ENCODE results near the gene CCND3. TPM values are rescaled to one million over a fixed set of nuclear protein-coding genes. Genes with fewer than 3 reads are reported as not detected.

Gene CCND3
- 10 to 100 TPM; 34.0 to 83.0 (median 48.4) TPM for polyA plus RNA-seq
- long read RNA-seq, donor 1, transcript CCND3-203 (5 exons, 2,085 nt): major isoform, 15 of 39 reads
- long read RNA-seq, donor 1, partial matches to known transcripts: 19 of 39 reads
- long read RNA-seq, donor 1, other reads (novel, unspliced or antisense): 0 of 39 reads
- long read RNA-seq, donor 2, transcript CCND3-203 (5 exons, 2,085 nt): major isoform, 17 of 18 reads
- long read RNA-seq, donor 2, partial matches to known transcripts: 0 of 18 reads
- long read RNA-seq, donor 2, other reads (novel, unspliced or antisense): 0 of 18 reads
- long read RNA-seq, donor 3, transcript CCND3-203 (5 exons, 2,085 nt): major isoform, 21 of 46 reads
- long read RNA-seq, donor 3, partial matches to known transcripts: 22 of 46 reads
- long read RNA-seq, donor 3, other reads (novel, unspliced or antisense): 0 of 46 reads
- long read RNA-seq, donor 4, partial matches to known transcripts: 0 of 1 reads
- long read RNA-seq, donor 4, other reads (novel, unspliced or antisense): 0 of 1 reads
- long read RNA-seq, donor 5, transcript CCND3-203 (5 exons, 2,085 nt): major isoform, 5 of 12 reads
- long read RNA-seq, donor 5, partial matches to known transcripts: 7 of 12 reads
- long read RNA-seq, donor 5, other reads (novel, unspliced or antisense): 0 of 12 reads
- long read RNA-seq, donor 6, transcript CCND3-203 (5 exons, 2,085 nt): major isoform, 21 of 32 reads
- long read RNA-seq, donor 6, partial matches to known transcripts: 6 of 32 reads
- long read RNA-seq, donor 6, other reads (novel, unspliced or antisense): 0 of 32 reads
- long read RNA-seq, donor 7, transcript CCND3-203 (5 exons, 2,085 nt): major isoform, 16 of 18 reads
- long read RNA-seq, donor 7, partial matches to known transcripts: 0 of 18 reads
- long read RNA-seq, donor 7, other reads (novel, unspliced or antisense): 0 of 18 reads
- long read RNA-seq, donor 8, partial matches to known transcripts: 0 of 2 reads
- long read RNA-seq, donor 8, other reads (novel, unspliced or antisense): 0 of 2 reads
- long read RNA-seq, donor 9, partial matches to known transcripts: 0 of 6 reads
- long read RNA-seq, donor 9, other reads (novel, unspliced or antisense): 0 of 6 reads
- long read RNA-seq, donor 10, transcript CCND3-203 (5 exons, 2,085 nt): major isoform, 19 of 19 reads
- long read RNA-seq, donor 10, partial matches to known transcripts: 0 of 19 reads
- long read RNA-seq, donor 10, other reads (novel, unspliced or antisense): 0 of 19 reads

DNA sequence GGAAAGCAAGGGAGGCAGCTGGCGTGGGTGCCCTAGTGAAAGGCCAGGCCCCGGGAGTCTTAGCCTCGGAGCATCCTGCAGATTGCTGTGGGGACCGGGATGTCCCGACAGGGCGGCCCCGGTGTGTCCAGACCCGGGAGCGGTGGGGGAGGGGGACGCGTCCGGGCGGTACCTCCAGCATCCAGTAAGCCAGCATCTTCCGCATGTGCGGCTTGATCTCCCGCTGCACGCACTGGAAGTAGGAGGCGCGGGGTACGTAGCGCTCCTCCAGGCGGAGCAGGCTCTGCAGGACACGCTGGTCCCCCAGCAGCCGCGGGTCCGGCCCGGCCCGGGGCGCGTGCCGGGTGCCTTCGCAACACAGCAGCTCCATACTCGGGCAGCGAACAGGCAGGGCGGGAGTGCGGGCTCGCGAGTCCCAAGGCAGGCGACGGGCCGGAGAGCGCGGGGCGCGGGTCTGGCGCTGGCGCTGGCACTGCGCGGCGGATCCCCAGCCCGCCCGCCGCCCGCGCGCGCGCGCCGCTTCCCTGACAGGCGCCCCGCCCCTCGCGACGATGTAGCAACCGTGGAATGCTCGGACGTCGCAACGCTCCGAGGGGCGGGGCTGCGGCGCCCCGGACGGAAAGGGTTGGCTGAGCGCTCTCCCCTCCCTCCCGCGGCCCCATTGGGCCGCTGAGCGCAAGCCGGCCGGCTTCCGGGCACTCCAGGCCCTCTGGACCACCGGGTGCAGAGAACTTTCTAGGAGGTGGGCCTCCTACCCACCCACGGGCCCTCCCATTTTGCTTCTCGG lies at the start of gene CCND3:
TSS of gene CCND3 (minus strand) at position 529 of the 787 bp plus-strand sequence. CDS start at position 370, 159 bp downstream.
- DNase-seq (peak; percentile 92 to 95), FAIRE-seq (no peak)
- no peaks in the 10 kb centered on the region for H3K27me3 ChIP-seq (ENCODE audit: control insufficient read depth in 3 of 3, insufficient read depth in 3 of 3, low read length in 3 of 3)
- H3K4me1 ChIP-seq (ENCODE audit: control insufficient read depth in 3 of 3, insufficient read depth in 2 of 3, low read depth in 1 of 3, low read length in 2 of 3): peaks cover 7 to 48% (median 27%) of the 10 kb centered on the region in 3 donors
- H3K36me3 ChIP-seq (ENCODE audit: control insufficient read depth in 3 of 3, insufficient read depth in 2 of 3, low read depth in 1 of 3, low read length in 3 of 3): peaks cover 0 to 27% (median 2%) of the 10 kb centered on the region in 3 donors
- WGBS, 3 donors: 0 to 1% (median 0%) methylated on average over 69 to 87 of the region's 87 CpGs
- peak within 1 kb of the TSS; percentile 81 to 90 (median 88) for H3K27ac ChIP-seq (ENCODE audit: low read depth in 1 of 3, low read length in 2 of 3)
- H3K9me3 ChIP-seq (ENCODE audit: control insufficient read depth in 2 of 2, insufficient read depth in 1 of 2, low read depth in 1 of 2, low read length in 1 of 2): no peaks in the 10 kb centered on the region
- H3K4me3 ChIP-seq (ENCODE audit: low read depth in 1 of 3, low read length in 3 of 3): peak within 1 kb of the TSS; percentile 66 to 82 (median 76)

- no peaks in the 10 kb centered on the region for H3K36me3 ChIP-seq (ENCODE audit: control insufficient read depth in 3 of 3, insufficient read depth in 2 of 3, low read depth in 1 of 3, low read length in 3 of 3)
- DNase-seq (no peak), FAIRE-seq (no peak)
- H3K27me3 ChIP-seq (ENCODE audit: control insufficient read depth in 3 of 3, insufficient read depth in 3 of 3, low read length in 3 of 3): no peaks in the 10 kb centered on the region
- H3K27ac ChIP-seq (ENCODE audit: low read depth in 1 of 3, low read length in 2 of 3): no peak overlapping the region
- no peaks in the 10 kb centered on the region for H3K4me1 ChIP-seq (ENCODE audit: control insufficient read depth in 3 of 3, insufficient read depth in 2 of 3, low read depth in 1 of 3, low read length in 2 of 3)
- 92 to 97% (median 97%) methylated on average over 2 of the region's 2 CpGs for WGBS, 3 donors
- H3K9me3 ChIP-seq (ENCODE audit: control insufficient read depth in 2 of 2, insufficient read depth in 1 of 2, low read depth in 1 of 2, low read length in 1 of 2): no peaks in the 10 kb centered on the region
- no peak overlapping the region for H3K4me3 ChIP-seq (ENCODE audit: low read depth in 1 of 3, low read length in 3 of 3)
Observed at GRCh38 chr6:41986339-41986738, 44.7 kb upstream of the CCND3 start.

GRCh38 chr6:41984623-41985022 lies 43.0 kb upstream of the CCND3 start:
- Histone ChIP-seq H3K36me3 (ENCODE audit: control insufficient read depth in 3 of 3, insufficient read depth in 2 of 3, low read depth in 1 of 3, low read length in 3 of 3) (no peaks in the 10 kb centered on the region), H3K9me3 (ENCODE audit: control insufficient read depth in 2 of 2, insufficient read depth in 1 of 2, low read depth in 1 of 2, low read length in 1 of 2) (no peaks in the 10 kb centered on the region), H3K4me1 (ENCODE audit: control insufficient read depth in 3 of 3, insufficient read depth in 2 of 3, low read depth in 1 of 3, low read length in 2 of 3) (no peaks in the 10 kb centered on the region), H3K4me3 (ENCODE audit: low read depth in 1 of 3, low read length in 3 of 3) (no peak overlapping the region), H3K27me3 (ENCODE audit: control insufficient read depth in 3 of 3, insufficient read depth in 3 of 3, low read length in 3 of 3) (no peaks in the 10 kb centered on the region), H3K27ac (ENCODE audit: low read depth in 1 of 3, low read length in 2 of 3) (no peak overlapping the region)
- FAIRE-seq (peak; percentile 5), DNase-seq (peak; percentile 32 to 43)
- 21 to 48% (median 36%) methylated on average over 4 of the region's 4 CpGs for WGBS, 3 donors

GRCh38 chr6:41976794-41977484 lies 35.3 kb upstream of the CCND3 start:
- WGBS, 3 donors: 63 to 69% (median 63%) methylated on average over 9 of the region's 9 CpGs
- no peaks in the 10 kb centered on the region for H3K36me3 ChIP-seq (ENCODE audit: control insufficient read depth in 3 of 3, insufficient read depth in 2 of 3, low read depth in 1 of 3, low read length in 3 of 3)
- DNase-seq: no peak
- no peak overlapping the region for H3K4me3 ChIP-seq (ENCODE audit: low read depth in 1 of 3, low read length in 3 of 3)
- H3K9me3 ChIP-seq (ENCODE audit: control insufficient read depth in 2 of 2, insufficient read depth in 1 of 2, low read depth in 1 of 2, low read length in 1 of 2): no peaks in the 10 kb centered on the region
- FAIRE-seq: no peak
- H3K4me1 ChIP-seq (ENCODE audit: control insufficient read depth in 3 of 3, insufficient read depth in 2 of 3, low read depth in 1 of 3, low read length in 2 of 3): no peaks in the 10 kb centered on the region
- no peak overlapping the region for H3K27ac ChIP-seq (ENCODE audit: low read depth in 1 of 3, low read length in 2 of 3)
- H3K27me3 ChIP-seq (ENCODE audit: control insufficient read depth in 3 of 3, insufficient read depth in 3 of 3, low read length in 3 of 3): no peaks in the 10 kb centered on the region

- 78 to 83% (median 81%) methylated on average over 4 of the region's 4 CpGs for WGBS, 3 donors
- no peak overlapping the region for H3K27ac ChIP-seq (ENCODE audit: low read depth in 1 of 3, low read length in 2 of 3)
- no peak for DNase-seq
- no peaks in the 10 kb centered on the region for H3K4me1 ChIP-seq (ENCODE audit: control insufficient read depth in 3 of 3, insufficient read depth in 2 of 3, low read depth in 1 of 3, low read length in 2 of 3)
- H3K9me3 ChIP-seq (ENCODE audit: control insufficient read depth in 2 of 2, insufficient read depth in 1 of 2, low read depth in 1 of 2, low read length in 1 of 2): no peaks in the 10 kb centered on the region
- H3K36me3 ChIP-seq (ENCODE audit: control insufficient read depth in 3 of 3, insufficient read depth in 2 of 3, low read depth in 1 of 3, low read length in 3 of 3): no peaks in the 10 kb centered on the region
- no peak overlapping the region for H3K4me3 ChIP-seq (ENCODE audit: low read depth in 1 of 3, low read length in 3 of 3)
- FAIRE-seq: no peak
- no peaks in the 10 kb centered on the region for H3K27me3 ChIP-seq (ENCODE audit: control insufficient read depth in 3 of 3, insufficient read depth in 3 of 3, low read length in 3 of 3)
Observed at GRCh38 chr6:41975276-41975675, 33.7 kb upstream of the CCND3 start.

DNA sequence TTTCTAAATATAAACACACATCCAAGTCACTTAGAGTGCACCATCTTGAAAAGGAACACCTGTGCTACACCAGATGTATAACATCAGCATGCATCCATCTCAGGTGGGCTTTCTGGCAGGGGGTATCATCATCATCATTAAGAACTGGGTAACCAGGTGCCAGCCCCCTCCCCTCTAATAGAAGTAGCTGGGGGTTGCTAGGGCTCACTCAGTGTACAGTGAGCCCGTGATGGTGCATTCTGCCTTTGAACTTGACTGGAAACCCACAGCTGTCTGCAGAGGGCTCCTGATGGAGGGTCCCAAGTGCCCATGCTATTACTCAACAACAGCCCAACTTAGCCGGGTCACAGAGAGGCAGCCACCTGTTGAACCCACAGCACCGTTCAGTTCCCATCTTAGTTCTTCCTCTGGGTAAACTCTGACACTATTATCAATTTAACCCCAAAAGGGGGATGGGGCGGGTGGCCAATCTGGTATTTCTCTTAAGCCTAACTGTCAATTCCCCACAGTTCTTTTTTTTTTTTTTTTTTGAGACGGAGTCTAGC lies 32.7 kb upstream of the CCND3 start:
- H3K4me3 ChIP-seq (ENCODE audit: low read depth in 1 of 3, low read length in 3 of 3): no peak overlapping the region
- no peak for DNase-seq
- H3K9me3 ChIP-seq (ENCODE audit: control insufficient read depth in 2 of 2, insufficient read depth in 1 of 2, low read depth in 1 of 2, low read length in 1 of 2): no peaks in the 10 kb centered on the region
- H3K27me3 ChIP-seq (ENCODE audit: control insufficient read depth in 3 of 3, insufficient read depth in 3 of 3, low read length in 3 of 3): no peaks in the 10 kb centered on the region
- WGBS, 3 donors: 85 to 96% (median 93%) methylated on average over 5 of the region's 5 CpGs
- H3K27ac ChIP-seq (ENCODE audit: low read depth in 1 of 3, low read length in 2 of 3): no peak overlapping the region
- H3K4me1 ChIP-seq (ENCODE audit: control insufficient read depth in 3 of 3, insufficient read depth in 2 of 3, low read depth in 1 of 3, low read length in 2 of 3): no peaks in the 10 kb centered on the region
- H3K36me3 ChIP-seq (ENCODE audit: control insufficient read depth in 3 of 3, insufficient read depth in 2 of 3, low read depth in 1 of 3, low read length in 3 of 3): no peaks in the 10 kb centered on the region
- FAIRE-seq: no peak

- FAIRE-seq: no peak
- no peaks in the 10 kb centered on the region for H3K9me3 ChIP-seq (ENCODE audit: control insufficient read depth in 2 of 2, insufficient read depth in 1 of 2, low read depth in 1 of 2, low read length in 1 of 2)
Observed at GRCh38 chr6:41972826-41973225, 31.2 kb upstream of the CCND3 start.

More at GRCh38 chr6:41972826-41973225, 31.2 kb upstream of the CCND3 start:
- H3K4me1 ChIP-seq (ENCODE audit: control insufficient read depth in 3 of 3, insufficient read depth in 2 of 3, low read depth in 1 of 3, low read length in 2 of 3): no peaks in the 10 kb centered on the region
- 66 to 85% (median 70%) methylated on average over 2 of the region's 2 CpGs for WGBS, 3 donors
- no peak for DNase-seq
- no peak overlapping the region for H3K27ac ChIP-seq (ENCODE audit: low read depth in 1 of 3, low read length in 2 of 3)
- no peaks in the 10 kb centered on the region for H3K27me3 ChIP-seq (ENCODE audit: control insufficient read depth in 3 of 3, insufficient read depth in 3 of 3, low read length in 3 of 3)
- no peak overlapping the region for H3K4me3 ChIP-seq (ENCODE audit: low read depth in 1 of 3, low read length in 3 of 3)
- no peaks in the 10 kb centered on the region for H3K36me3 ChIP-seq (ENCODE audit: control insufficient read depth in 3 of 3, insufficient read depth in 2 of 3, low read depth in 1 of 3, low read length in 3 of 3)

Measured in small intestine (tissue), 16 donors.